IMR-90 (cell line): ENCODE results near the gene SPAG5. TPM values are rescaled to one million over a fixed set of nuclear protein-coding genes. Genes with fewer than 3 reads are reported as not detected.

ENCODE experiments used
- ATAC-seq: fragments of 200-7000 bp; cut with Tn5 transposase; 2 replicates; pipeline ENCODE4 v1.9.1; 2020; ENCODE audit warnings: low read depth, mild to moderate bottlenecking, moderate library complexity
- BruUV-seq: library from RNA; stranded (reverse); fragments of 400-500 nt; replicated peaks from 2 replicates; lab custom pipeline; 2021; lab: Mats Ljungman, UMichigan
- CTCF ChIA-PET: fragments of 300-600 bp; formaldehyde crosslinking; extraction: SDS; loops from one replicate; lab custom pipeline; 2021; ENCODE audit warnings: antibody characterized with exemption; lab: Yijun Ruan, JAX
- POLR2A ChIA-PET: fragments of 300-600 bp; sonication (Branson Sonifier 250); formaldehyde crosslinking; loops from one replicate; lab custom pipeline; 2022; ENCODE audit warnings: antibody characterized with exemption; ENCODE audit not compliant: unreplicated experiment; lab: Charles Lee
- DNase-seq: peaks from one replicate; pipeline ENCODE4 v3.0.0; 2013
- H2AFZ ChIP-seq: replicated peaks from 2 replicates; pipeline ENCODE3; 2013; ENCODE audit warnings: low read length, mild to moderate bottlenecking; ENCODE audit not compliant: poor library complexity
- H2AK5ac ChIP-seq: 2 replicates; pipeline ENCODE4 v1.6.1; 2013; ENCODE audit warnings: low read depth, low read length, inconsistent platforms
- H2AK9ac ChIP-seq: replicated peaks from 2 replicates; pipeline ENCODE3; 2013; ENCODE audit warnings: mild to moderate bottlenecking, low read depth, low read length, moderate library complexity; ENCODE audit not compliant: poor library complexity
- H2BK120ac ChIP-seq: 2 replicates; pipeline ENCODE4 v1.6.1; 2013; ENCODE audit warnings: low read depth, low read length, inconsistent platforms
- H2BK15ac ChIP-seq: 3 replicates; pipeline ENCODE4 v1.6.1; 2013; ENCODE audit warnings: low read depth, low read length, inconsistent platforms
- H2BK20ac ChIP-seq: 2 replicates; pipeline ENCODE4 v1.6.1; 2013; ENCODE audit warnings: low read depth, mild to moderate bottlenecking, inconsistent platforms, low read length, moderate library complexity
- H2BK5ac ChIP-seq: 2 replicates; pipeline ENCODE4 v1.6.1; 2013; ENCODE audit warnings: mild to moderate bottlenecking, low read depth, low read length, inconsistent platforms; ENCODE audit not compliant: poor library complexity, severe bottlenecking
- H3K14ac ChIP-seq: replicated peaks from 2 replicates; pipeline ENCODE4 v1.6.1; 2013; ENCODE audit warnings: low read depth, low read length, inconsistent platforms
- H3K18ac ChIP-seq: 2 replicates; pipeline ENCODE4 v1.6.1; 2013; ENCODE audit warnings: low read depth, low read length, control low read depth
- H3K23ac ChIP-seq: 2 replicates; pipeline ENCODE4 v1.6.1; 2013; ENCODE audit warnings: low read depth, low read length, inconsistent platforms
- H3K27ac ChIP-seq: 2 replicates; pipeline ENCODE4 v1.5.1; 2013; ENCODE audit warnings: mild to moderate bottlenecking, control low read depth, low read length; ENCODE audit not compliant: insufficient read depth
- H3K27me3 ChIP-seq: 2 replicates; pipeline ENCODE4 v1.6.1; 2013; ENCODE audit warnings: low read length; ENCODE audit not compliant: control insufficient read depth, insufficient read depth
- H3K36me3 ChIP-seq: 2 replicates; pipeline ENCODE4 v1.6.1; 2013; ENCODE audit warnings: low read length, mixed read lengths; ENCODE audit not compliant: control insufficient read depth, insufficient read depth
- H3K4ac ChIP-seq: 2 replicates; pipeline ENCODE4 v1.6.1; 2013; ENCODE audit warnings: low read depth, low read length, inconsistent platforms
- H3K4me1 ChIP-seq: 2 replicates; pipeline ENCODE4 v1.6.1; 2013; ENCODE audit warnings: low read length, mixed read lengths; ENCODE audit not compliant: control insufficient read depth, insufficient read depth
- H3K4me2 ChIP-seq: 2 replicates; pipeline ENCODE4 v1.6.1; 2013; ENCODE audit warnings: low read depth, mild to moderate bottlenecking, control low read depth, low read length, moderate library complexity
- H3K4me3 ChIP-seq: 2 replicates; pipeline ENCODE4 v1.5.1; 2013; ENCODE audit warnings: low read depth, mild to moderate bottlenecking, control low read depth, low read length, moderate library complexity; ENCODE audit not compliant: insufficient read depth
- H3K56ac ChIP-seq: 2 replicates; pipeline ENCODE4 v1.6.1; 2013; ENCODE audit warnings: low read length, inconsistent platforms; ENCODE audit not compliant: insufficient read depth; ENCODE audit errors: extremely low read depth
- H3K79me1 ChIP-seq, 2 experiments: 2 replicates each; pipeline ENCODE4 v1.6.1; 2013; ENCODE audit warnings: low read length in 2 of 2, inconsistent platforms in 1 of 2, low read depth in 1 of 2
- H3K9ac ChIP-seq: 2 replicates; pipeline ENCODE4 v1.6.1; 2013; ENCODE audit warnings: low read depth, low read length, control low read depth
- H3K9me1 ChIP-seq: 2 replicates; pipeline ENCODE4 v1.6.1; 2013; ENCODE audit warnings: low read length, inconsistent platforms; ENCODE audit not compliant: insufficient read depth
- H3K9me3 ChIP-seq: 2 replicates; pipeline ENCODE4 v1.6.1; 2013; ENCODE audit warnings: low read length; ENCODE audit not compliant: control insufficient read depth, insufficient read depth
- H4K20me1 ChIP-seq: 2 replicates; pipeline ENCODE4 v1.6.1; 2013; ENCODE audit warnings: low read length, inconsistent platforms; ENCODE audit not compliant: insufficient read depth
- H4K5ac ChIP-seq: 2 replicates; pipeline ENCODE4 v1.6.1; 2013; ENCODE audit warnings: mild to moderate bottlenecking, low read depth, low read length, control low read depth
- H4K8ac ChIP-seq, 2 experiments: 2 replicates each; pipeline ENCODE4 v1.6.1; 2013; ENCODE audit warnings: low read depth in 2 of 2, low read length in 2 of 2, control low read depth in 1 of 2, inconsistent platforms in 1 of 2
- H4K91ac ChIP-seq: 2 replicates; pipeline ENCODE4 v1.6.1; 2013; ENCODE audit warnings: low read depth, low read length, inconsistent platforms; ENCODE audit not compliant: insufficient read depth
- BHLHE40 ChIP-seq: fragments of 150-350 bp; IDR thresholded peaks from 2 replicates; pipeline ENCODE4 v1.6.1; 2016; ENCODE audit warnings: mild to moderate bottlenecking, low read depth, low read length
- CEBPB ChIP-seq: IDR thresholded peaks from 2 replicates; pipeline ENCODE4 v1.6.1; 2012; ENCODE audit warnings: low read depth, low read length, improper control_type of control experiment
- CHD1 ChIP-seq: IDR thresholded peaks from 2 replicates; pipeline ENCODE4 v1.6.1; 2012; ENCODE audit warnings: low read depth, low read length, improper control_type of control experiment
- FOS ChIP-seq: fragments of 150-350 bp; IDR thresholded peaks from 2 replicates; pipeline ENCODE4 v1.6.1; 2016; ENCODE audit warnings: low read depth, low read length
- MAFK ChIP-seq: IDR thresholded peaks from 2 replicates; pipeline ENCODE4 v1.6.1; 2012; ENCODE audit warnings: low read depth, low read length, improper control_type of control experiment
- MAZ ChIP-seq: IDR thresholded peaks from 2 replicates; pipeline ENCODE4 v1.6.1; 2012; ENCODE audit warnings: low read depth, mild to moderate bottlenecking, low read length, improper control_type of control experiment, moderate library complexity, borderline replicate concordance
- MXI1 ChIP-seq: IDR thresholded peaks from 2 replicates; pipeline ENCODE4 v1.6.1; 2012; ENCODE audit warnings: low read depth, mild to moderate bottlenecking, low read length, moderate library complexity, borderline replicate concordance
- NFE2L2 ChIP-seq: fragments of 150-350 bp; IDR thresholded peaks from 2 replicates; pipeline ENCODE4 v1.6.1; 2016; ENCODE audit warnings: low read depth, mild to moderate bottlenecking, low read length
- POLR2A ChIP-seq: IDR thresholded peaks from 2 replicates; pipeline ENCODE4 v1.6.1; 2012; ENCODE audit warnings: mild to moderate bottlenecking, low read depth, low read length
- RAD21 ChIP-seq: IDR thresholded peaks from 2 replicates; pipeline ENCODE4 v1.6.1; 2012; ENCODE audit warnings: low read length, improper control_type of control experiment
- RCOR1 ChIP-seq: IDR thresholded peaks from 2 replicates; pipeline ENCODE4 v1.6.1; 2012; ENCODE audit warnings: mild to moderate bottlenecking, low read length, improper control_type of control experiment; ENCODE audit not compliant: insufficient replicate concordance
- RFX5 ChIP-seq: IDR thresholded peaks from 2 replicates; pipeline ENCODE4 v1.8.0; 2012; ENCODE audit warnings: low read depth, mild to moderate bottlenecking, low read length, moderate library complexity
- SMC3 ChIP-seq: fragments of 150-350 bp; IDR thresholded peaks from 2 replicates; pipeline ENCODE4 v1.6.1; 2016; ENCODE audit warnings: low read depth, mild to moderate bottlenecking, antibody characterized with exemption, low read length, moderate library complexity
- WGBS, 2 experiments: methylation state at CpG; one replicate each; pipeline versions ENCODE4 v1.1.5 to v1.1.7; 2013; ENCODE audit warnings: missing lambda C conversion rate in 2 of 2; ENCODE audit not compliant: insufficient read length in 1 of 2; ENCODE audit errors: extremely low coverage in 2 of 2; 5-methylcytosine and 5-hydroxymethylcytosine counted together
- dilution Hi-C: fragments of 300-500 bp; cut with HindIII; formaldehyde crosslinking; loops from one replicate; pipeline ENCODE4 v1.14.3; 2018; ENCODE audit warnings: low sequenced_read_pairs; ENCODE audit not compliant: unreplicated experiment
- in situ Hi-C: fragments of 300-500 bp; cut with MboI; formaldehyde crosslinking; loops from 3 replicates; pipeline ENCODE4 v1.14.3; 2019; ENCODE audit warnings: low sequenced_read_pairs, inconsistent platforms, mixed read lengths
- intact Hi-C: fragments of 100-400 bp; cut with micrococcal nuclease; formaldehyde crosslinking; loops from 2 replicates; pipeline ENCODE4 v1.10.0; 2022
- polyA plus RNA-seq, 3 experiments: library from polyadenylated mRNA; depleted of rRNA; stranded (reverse); fragments of >200 nt; gene quantifications; 2 replicates each; pipeline ENCODE4 v1.2.3, GENCODE V29; 2012; ENCODE audit warnings: low replicate concordance in 1 of 3
- total RNA-seq: library from RNA; depleted of rRNA; stranded (reverse); fragments of >200 nt; gene quantifications from 2 replicates; pipeline ENCODE4 v1.2.3, GENCODE V29; 2012
- TF ChIP-seq, protein P1 (sequence below): fragments of 150-350 bp; IDR thresholded peaks from 2 replicates; pipeline ENCODE4 v1.6.1; 2017; ENCODE audit warnings: mild to moderate bottlenecking, antibody characterized with exemption, low read length, low read depth
- TF ChIP-seq, protein P2 (sequence below): fragments of 150-350 bp; IDR thresholded peaks from 2 replicates; pipeline ENCODE4 v1.6.1; 2016; ENCODE audit warnings: low read depth, mild to moderate bottlenecking, low read length, moderate library complexity, borderline replicate concordance
- TF ChIP-seq, protein P3 (sequence below): conservative IDR thresholded peaks from 2 replicates; pipeline ENCODE4 v1.5.1; 2012; ENCODE audit warnings: mild to moderate bottlenecking, low read depth, low read length, improper control_type of control experiment

Gene SPAG5
- total and polyA plus RNA-seq, 2 of the 4 experiments (the other 2 are of a cell fraction), result 40.3 to 60.8 TPM

DNA sequence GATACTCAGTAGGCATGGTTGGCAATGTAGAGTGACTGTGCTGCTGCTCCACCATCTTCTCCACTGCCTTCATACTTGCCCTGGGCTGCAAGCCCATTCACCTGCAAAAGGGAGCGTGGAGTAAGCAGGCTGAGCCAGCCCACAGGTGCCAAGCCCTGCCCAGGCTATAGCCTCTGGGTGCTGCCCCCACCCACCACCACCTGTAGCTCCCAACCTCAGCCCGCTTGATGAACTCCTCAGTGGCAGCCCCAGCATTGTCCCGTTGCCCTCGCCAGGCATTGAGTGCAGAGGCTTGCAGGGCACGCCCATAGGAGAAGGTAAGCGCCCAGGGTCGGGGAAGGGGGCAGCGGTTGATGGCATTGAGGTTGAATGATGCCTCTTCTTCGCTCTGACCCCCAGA is 25.3 kb downstream of the SPAG5 start:
- TF ChIP-seq MXI1 (no peak), RFX5 (no peak), MAFK (no peak), RAD21 (no peak), CEBPB (no peak), RCOR1 (no peak), NFE2L2 (no peak), POLR2A (no peak), CHD1 (no peak), MAZ (no peak), SMC3 (no peak), BHLHE40 (no peak), FOS (no peak)
- TF ChIP-seq, protein P1, sequence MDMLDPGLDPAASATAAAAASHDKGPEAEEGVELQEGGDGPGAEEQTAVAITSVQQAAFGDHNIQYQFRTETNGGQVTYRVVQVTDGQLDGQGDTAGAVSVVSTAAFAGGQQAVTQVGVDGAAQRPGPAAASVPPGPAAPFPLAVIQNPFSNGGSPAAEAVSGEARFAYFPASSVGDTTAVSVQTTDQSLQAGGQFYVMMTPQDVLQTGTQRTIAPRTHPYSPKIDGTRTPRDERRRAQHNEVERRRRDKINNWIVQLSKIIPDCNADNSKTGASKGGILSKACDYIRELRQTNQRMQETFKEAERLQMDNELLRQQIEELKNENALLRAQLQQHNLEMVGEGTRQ, result no peak
- TF ChIP-seq, protein P2, sequence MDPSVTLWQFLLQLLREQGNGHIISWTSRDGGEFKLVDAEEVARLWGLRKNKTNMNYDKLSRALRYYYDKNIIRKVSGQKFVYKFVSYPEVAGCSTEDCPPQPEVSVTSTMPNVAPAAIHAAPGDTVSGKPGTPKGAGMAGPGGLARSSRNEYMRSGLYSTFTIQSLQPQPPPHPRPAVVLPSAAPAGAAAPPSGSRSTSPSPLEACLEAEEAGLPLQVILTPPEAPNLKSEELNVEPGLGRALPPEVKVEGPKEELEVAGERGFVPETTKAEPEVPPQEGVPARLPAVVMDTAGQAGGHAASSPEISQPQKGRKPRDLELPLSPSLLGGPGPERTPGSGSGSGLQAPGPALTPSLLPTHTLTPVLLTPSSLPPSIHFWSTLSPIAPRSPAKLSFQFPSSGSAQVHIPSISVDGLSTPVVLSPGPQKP, result no peak
- TF ChIP-seq, protein P3, sequence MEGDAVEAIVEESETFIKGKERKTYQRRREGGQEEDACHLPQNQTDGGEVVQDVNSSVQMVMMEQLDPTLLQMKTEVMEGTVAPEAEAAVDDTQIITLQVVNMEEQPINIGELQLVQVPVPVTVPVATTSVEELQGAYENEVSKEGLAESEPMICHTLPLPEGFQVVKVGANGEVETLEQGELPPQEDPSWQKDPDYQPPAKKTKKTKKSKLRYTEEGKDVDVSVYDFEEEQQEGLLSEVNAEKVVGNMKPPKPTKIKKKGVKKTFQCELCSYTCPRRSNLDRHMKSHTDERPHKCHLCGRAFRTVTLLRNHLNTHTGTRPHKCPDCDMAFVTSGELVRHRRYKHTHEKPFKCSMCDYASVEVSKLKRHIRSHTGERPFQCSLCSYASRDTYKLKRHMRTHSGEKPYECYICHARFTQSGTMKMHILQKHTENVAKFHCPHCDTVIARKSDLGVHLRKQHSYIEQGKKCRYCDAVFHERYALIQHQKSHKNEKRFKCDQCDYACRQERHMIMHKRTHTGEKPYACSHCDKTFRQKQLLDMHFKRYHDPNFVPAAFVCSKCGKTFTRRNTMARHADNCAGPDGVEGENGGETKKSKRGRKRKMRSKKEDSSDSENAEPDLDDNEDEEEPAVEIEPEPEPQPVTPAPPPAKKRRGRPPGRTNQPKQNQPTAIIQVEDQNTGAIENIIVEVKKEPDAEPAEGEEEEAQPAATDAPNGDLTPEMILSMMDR, result no peak
- Histone ChIP-seq H3K4me3 (no peak overlapping the region), H3K27ac (no peak overlapping the region), H3K79me1 (peaks cover 17 to 32% of the 10 kb centered on the region in 2 experiments), H2BK120ac (no peak overlapping the region), H3K4me1 (peaks cover 6% of the 10 kb centered on the region; the same call in 1 of the 2 replicates), H2BK5ac (no peak overlapping the region), H2AK5ac (no peak overlapping the region), H3K9me1 (peaks cover 11% of the 10 kb centered on the region), H3K56ac (no peak overlapping the region), H3K27me3 (no peaks in the 10 kb centered on the region), H4K8ac (no peak overlapping the region), H3K4me2 (no peak overlapping the region), H2AFZ (no peak overlapping the region), H4K5ac (no peak overlapping the region), H3K36me3 (peaks cover 15% of the 10 kb centered on the region; the same call in 1 of the 2 replicates), H2AK9ac (no peak overlapping the region), H4K20me1 (peaks cover 5% of the 10 kb centered on the region; the same call in 1 of the 2 replicates), H3K4ac (no peak overlapping the region), H3K23ac (no peak overlapping the region), H4K91ac (no peak overlapping the region), H2BK20ac (no peak overlapping the region), H3K9me3 (no peaks in the 10 kb centered on the region), H3K18ac (no peak overlapping the region), H2BK15ac (no peak overlapping the region), H3K14ac (no peak overlapping the region), H3K9ac (no peak overlapping the region)
- dilution Hi-C loops (no loop called here), in situ Hi-C loops (no loop called here), intact Hi-C loops (no loop called here)
- DNase-seq (no peak), ATAC-seq (no peak)
- no TSS peak for BruUV-seq
- POLR2A ChIA-PET, result no interaction called here
- WGBS, 2 experiments, result 77% methylated on average over 3 of the region's 9 CpGs; no CpG with 5 or more reads in 1 of the 2 experiments
- CTCF ChIA-PET, result no interaction called here
